ENCODE results near the gene GP1BA.

Gene GP1BA

DNA sequence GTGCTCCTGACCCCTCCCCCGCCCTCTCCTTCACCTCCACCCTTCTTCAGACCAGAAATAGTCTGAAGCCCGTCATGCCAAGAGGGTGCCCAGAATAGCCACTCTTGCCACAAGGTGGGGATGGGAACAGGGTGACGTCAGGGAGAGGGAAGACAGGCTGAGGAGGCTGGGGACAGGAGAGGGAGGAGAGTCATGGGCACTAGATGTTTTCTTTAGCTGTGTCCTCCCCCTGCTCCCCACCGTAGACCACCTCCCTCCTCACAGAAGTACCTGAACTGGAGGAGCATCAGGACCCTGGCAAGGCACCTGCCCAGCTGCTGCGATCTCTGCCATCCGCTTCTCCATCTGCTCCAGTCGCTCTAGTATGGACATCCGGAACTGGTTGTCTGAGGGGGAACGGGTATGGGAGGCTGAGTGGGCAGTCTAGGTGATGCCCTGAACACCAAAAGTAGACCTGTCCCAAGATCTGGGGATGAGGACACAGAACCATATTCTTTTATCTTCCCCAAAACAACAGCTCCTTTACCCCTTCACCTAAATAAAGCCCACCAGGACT is 42.1 kb downstream of the GP1BA start:
- TF ChIP-seq, protein P1, sequence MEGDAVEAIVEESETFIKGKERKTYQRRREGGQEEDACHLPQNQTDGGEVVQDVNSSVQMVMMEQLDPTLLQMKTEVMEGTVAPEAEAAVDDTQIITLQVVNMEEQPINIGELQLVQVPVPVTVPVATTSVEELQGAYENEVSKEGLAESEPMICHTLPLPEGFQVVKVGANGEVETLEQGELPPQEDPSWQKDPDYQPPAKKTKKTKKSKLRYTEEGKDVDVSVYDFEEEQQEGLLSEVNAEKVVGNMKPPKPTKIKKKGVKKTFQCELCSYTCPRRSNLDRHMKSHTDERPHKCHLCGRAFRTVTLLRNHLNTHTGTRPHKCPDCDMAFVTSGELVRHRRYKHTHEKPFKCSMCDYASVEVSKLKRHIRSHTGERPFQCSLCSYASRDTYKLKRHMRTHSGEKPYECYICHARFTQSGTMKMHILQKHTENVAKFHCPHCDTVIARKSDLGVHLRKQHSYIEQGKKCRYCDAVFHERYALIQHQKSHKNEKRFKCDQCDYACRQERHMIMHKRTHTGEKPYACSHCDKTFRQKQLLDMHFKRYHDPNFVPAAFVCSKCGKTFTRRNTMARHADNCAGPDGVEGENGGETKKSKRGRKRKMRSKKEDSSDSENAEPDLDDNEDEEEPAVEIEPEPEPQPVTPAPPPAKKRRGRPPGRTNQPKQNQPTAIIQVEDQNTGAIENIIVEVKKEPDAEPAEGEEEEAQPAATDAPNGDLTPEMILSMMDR (conservative IDR thresholded peaks at IDR 0.05; ENCODE audit: low read depth, low read length), result no peak
- H3K4me3 ChIP-seq (IDR thresholded peaks at IDR 0.05; ENCODE audit: insufficient read depth, low read depth, low read length), result no peak overlapping the region
- H2AFZ ChIP-seq (ENCODE audit: low read depth), result no peak overlapping the region
- H3K79me2 ChIP-seq (ENCODE audit: insufficient read depth, low read depth), result no peaks in the 10 kb centered on the region
- H3K27ac ChIP-seq, result no peak overlapping the region
- no peaks in the 10 kb centered on the region for H3K36me3 ChIP-seq (ENCODE audit: insufficient read depth)
- H4K20me1 ChIP-seq (ENCODE audit: insufficient read depth), result no peaks in the 10 kb centered on the region
- no peak overlapping the region for H3K9ac ChIP-seq
- no peaks in the 10 kb centered on the region for H3K27me3 ChIP-seq (ENCODE audit: insufficient read depth, low read depth)
- no peaks in the 10 kb centered on the region for H3K4me1 ChIP-seq (ENCODE audit: low read depth, poor library complexity, severe bottlenecking)
- H3K4me2 ChIP-seq, result no peak overlapping the region

DNA sequence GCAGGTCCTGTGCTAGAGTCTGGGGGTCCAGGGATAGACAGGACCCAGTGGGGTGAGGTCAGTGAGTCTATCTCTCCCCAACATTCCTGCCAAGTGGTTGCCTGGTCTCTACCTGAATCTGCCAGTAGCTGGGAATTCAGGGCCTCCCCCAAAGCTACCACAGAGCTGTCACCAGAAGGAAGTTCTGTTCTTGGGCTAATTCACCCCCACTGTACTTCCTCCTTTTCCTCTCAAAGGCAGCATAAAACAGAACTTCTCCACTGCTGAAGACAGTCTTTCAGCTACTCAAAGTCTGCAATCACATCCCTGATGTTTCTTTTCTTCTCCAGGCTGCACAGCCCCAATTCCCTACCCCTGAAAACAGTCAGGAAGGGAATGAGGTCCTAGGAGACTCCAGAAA is 46.6 kb downstream of the GP1BA start:
- no peaks in the 10 kb centered on the region for H3K4me1 ChIP-seq (ENCODE audit: low read depth, poor library complexity, severe bottlenecking)
- no peaks in the 10 kb centered on the region for H3K36me3 ChIP-seq (ENCODE audit: insufficient read depth)

DNA sequence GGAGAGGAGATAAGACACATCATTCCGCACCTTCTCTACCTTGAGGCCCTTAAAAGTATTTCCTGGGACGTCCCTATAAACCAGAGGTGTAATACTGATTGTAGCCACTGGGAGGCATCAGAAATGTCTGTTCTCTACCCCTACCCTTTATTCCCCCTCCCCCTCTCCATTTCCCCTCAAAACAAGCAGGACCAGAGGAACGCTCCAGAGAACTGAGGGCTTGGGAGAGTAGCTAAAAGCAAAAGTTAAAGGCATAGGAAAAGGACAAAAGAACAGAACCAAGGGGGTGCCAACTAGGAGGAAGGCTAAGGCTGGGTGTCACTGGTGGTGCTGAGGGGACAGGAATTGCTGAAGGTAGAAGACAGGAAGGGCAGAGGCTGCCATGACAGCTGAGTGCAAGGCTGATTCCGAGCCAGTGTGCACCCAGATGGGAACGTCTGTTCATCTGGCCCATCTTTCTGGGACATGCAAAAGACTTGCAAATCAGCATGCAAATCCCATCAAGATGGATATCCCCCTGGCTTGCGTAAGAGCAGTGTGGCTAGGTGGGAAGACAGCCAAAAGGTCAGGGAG is 48.7 kb downstream of the GP1BA start:
- no peak overlapping the region for H3K27ac ChIP-seq
- H3K4me3 ChIP-seq (IDR thresholded peaks at IDR 0.05; ENCODE audit: insufficient read depth, low read depth, low read length), result no peak overlapping the region
- H4K20me1 ChIP-seq (ENCODE audit: insufficient read depth), result no peaks in the 10 kb centered on the region

More for the DNA sequence above, 46.6 kb downstream of the GP1BA start:
- H3K27me3 ChIP-seq (ENCODE audit: insufficient read depth, low read depth), result no peaks in the 10 kb centered on the region
- H4K20me1 ChIP-seq (ENCODE audit: insufficient read depth), result no peaks in the 10 kb centered on the region
- no peak overlapping the region for H3K4me3 ChIP-seq (IDR thresholded peaks at IDR 0.05; ENCODE audit: insufficient read depth, low read depth, low read length)
- H3K9ac ChIP-seq, result no peak overlapping the region
- H3K79me2 ChIP-seq (ENCODE audit: insufficient read depth, low read depth), result no peaks in the 10 kb centered on the region
- TF ChIP-seq, protein P1 (conservative IDR thresholded peaks at IDR 0.05; ENCODE audit: low read depth, low read length), result no peak
- H2AFZ ChIP-seq (ENCODE audit: low read depth), result no peak overlapping the region
- no peak overlapping the region for H3K4me2 ChIP-seq
- no peak overlapping the region for H3K27ac ChIP-seq

DNA sequence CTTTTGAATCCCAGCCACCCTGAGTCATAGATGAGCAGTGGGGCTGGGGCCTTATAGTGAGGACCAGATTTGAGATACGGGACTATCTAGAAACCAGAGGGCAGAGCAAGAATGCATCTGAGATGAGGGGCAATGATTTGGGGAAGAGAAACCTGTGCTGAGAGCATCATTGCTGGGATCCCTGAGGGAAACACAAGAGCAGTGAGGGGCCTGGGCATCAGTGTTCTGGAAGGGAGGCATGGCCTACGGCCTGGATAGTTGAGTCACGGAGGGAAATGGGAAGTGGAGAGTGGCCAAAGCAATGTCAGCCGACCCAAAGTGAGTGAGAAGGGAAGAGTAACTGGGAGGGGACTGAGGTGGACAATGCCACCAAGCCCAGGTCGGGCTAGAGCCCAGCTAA is 50.2 kb downstream of the GP1BA start:
- H3K27me3 ChIP-seq (ENCODE audit: insufficient read depth, low read depth), result no peaks in the 10 kb centered on the region
- TF ChIP-seq, protein P1 (conservative IDR thresholded peaks at IDR 0.05; ENCODE audit: low read depth, low read length), result no peak
- H3K36me3 ChIP-seq (ENCODE audit: insufficient read depth), result no peaks in the 10 kb centered on the region
- H3K4me2 ChIP-seq, result no peak overlapping the region
- no peak overlapping the region for H2AFZ ChIP-seq (ENCODE audit: low read depth)
- H4K20me1 ChIP-seq (ENCODE audit: insufficient read depth), result no peaks in the 10 kb centered on the region
- no peak overlapping the region for H3K4me3 ChIP-seq (IDR thresholded peaks at IDR 0.05; ENCODE audit: insufficient read depth, low read depth, low read length)
- H3K79me2 ChIP-seq (ENCODE audit: insufficient read depth, low read depth), result no peaks in the 10 kb centered on the region
- no peaks in the 10 kb centered on the region for H3K4me1 ChIP-seq (ENCODE audit: low read depth, poor library complexity, severe bottlenecking)
- no peak overlapping the region for H3K27ac ChIP-seq
- no peak overlapping the region for H3K9ac ChIP-seq

More for the DNA sequence above, 48.7 kb downstream of the GP1BA start:
- Histone ChIP-seq H2AFZ (ENCODE audit: low read depth) (no peak overlapping the region), H3K36me3 (ENCODE audit: insufficient read depth) (no peaks in the 10 kb centered on the region), H3K4me1 (ENCODE audit: low read depth, poor library complexity, severe bottlenecking) (no peaks in the 10 kb centered on the region), H3K27me3 (ENCODE audit: insufficient read depth, low read depth) (no peaks in the 10 kb centered on the region), H3K4me2 (no peak overlapping the region), H3K9ac (no peak overlapping the region), H3K79me2 (ENCODE audit: insufficient read depth, low read depth) (no peaks in the 10 kb centered on the region)
- TF ChIP-seq, protein P1 (conservative IDR thresholded peaks at IDR 0.05; ENCODE audit: low read depth, low read length), result peak; percentile 70

All from KMS-11 (cell line).